GM12891 (cell line): ENCODE measurements around the gene EDEM2.

Experiments used
- POLR2A ChIP-seq: IDR thresholded peaks from 2 replicates; pipeline ENCODE4 v1.6.1; 2011; ENCODE audit warnings: low read depth, low read length, control low read depth
- POLR2AphosphoS5 ChIP-seq: IDR thresholded peaks from 2 replicates; pipeline ENCODE4 v1.6.1; 2011; ENCODE audit warnings: low read depth, low read length, control low read depth
- SPI1 ChIP-seq: IDR thresholded peaks from 2 replicates; pipeline ENCODE4 v1.6.1; 2011; ENCODE audit warnings: low read depth, low read length, control low read depth
- TAF1 ChIP-seq: IDR thresholded peaks from 2 replicates; pipeline ENCODE4 v1.6.1; 2011; ENCODE audit warnings: low read depth, low read length, control low read depth

DNA sequence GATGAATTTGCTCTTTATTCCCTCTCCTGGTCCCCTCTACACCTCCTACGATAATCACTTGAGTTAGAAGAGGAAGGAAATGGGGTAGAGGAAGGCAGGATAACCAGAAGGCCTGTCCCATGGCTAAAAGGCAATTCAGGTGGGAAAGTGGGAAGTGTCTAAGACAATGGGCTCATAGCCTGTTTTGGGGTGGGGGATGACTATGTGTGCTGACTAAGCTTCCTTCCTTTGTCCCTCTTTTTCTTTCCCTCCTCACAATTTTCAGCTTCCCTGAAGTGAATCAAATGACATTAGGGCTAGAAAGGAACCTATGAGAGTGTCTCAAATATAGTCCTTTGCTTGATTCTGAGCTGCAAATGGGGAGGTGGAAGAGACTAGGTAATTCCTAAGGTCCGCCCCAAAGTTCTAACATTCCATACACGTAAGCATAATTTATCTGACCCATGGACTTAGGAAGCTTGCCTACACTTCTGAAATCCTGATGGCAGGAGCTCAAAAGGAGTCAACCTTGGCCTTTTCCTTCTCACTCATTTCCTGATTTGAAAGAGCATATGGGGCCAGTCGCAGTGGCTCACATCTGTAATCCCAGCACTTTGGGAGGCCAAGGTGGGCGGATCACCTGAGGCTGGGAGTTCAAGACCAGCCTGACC is 24.3 kb downstream of the EDEM2 start:
- no peak for TF ChIP-seq POLR2A
- no peak for TF ChIP-seq POLR2AphosphoS5
- TF ChIP-seq SPI1, result no peak
- no peak for TF ChIP-seq TAF1
